DND-41 (cell line): ENCODE measurements around the gene IQGAP3.

Experiments
- ATAC-seq: fragments of 200-7000 bp; cut with Tn5 transposase; 3 replicates; pipeline ENCODE4 v1.9.1; 2021; ENCODE audit warnings: low read depth; ENCODE audit not compliant: insufficient read depth
- DNase-seq: peaks from one replicate; pipeline ENCODE4 v3.0.0-alpha.2; 2020
- H2AFZ ChIP-seq: 2 replicates; pipeline ENCODE4 v1.6.0; 2012; ENCODE audit warnings: low read depth, low read length
- H3K27ac ChIP-seq: 2 replicates; pipeline ENCODE4 v1.5.1; 2012; ENCODE audit warnings: low read length, inconsistent platforms
- H3K27me3 ChIP-seq: fragments of 200-600 bp; sonication (generic); 2 replicates; pipeline ENCODE4 v1.6.0; 2012; ENCODE audit warnings: low read length, mild to moderate bottlenecking, inconsistent platforms; ENCODE audit not compliant: insufficient read depth, poor library complexity
- H3K36me3 ChIP-seq: 2 replicates; pipeline ENCODE4 v1.5.1; 2012; ENCODE audit warnings: low read length, inconsistent platforms; ENCODE audit not compliant: insufficient read depth
- H3K4me1 ChIP-seq: 2 replicates; pipeline ENCODE4 v1.5.1; 2012; ENCODE audit warnings: mild to moderate bottlenecking, low read length; ENCODE audit not compliant: insufficient read depth
- H3K4me2 ChIP-seq: 2 replicates; pipeline ENCODE4 v1.6.0; 2012; ENCODE audit warnings: mild to moderate bottlenecking, moderate library complexity, low read length, inconsistent platforms; ENCODE audit not compliant: insufficient read depth
- H3K4me3 ChIP-seq, 2 experiments: fragments of 200-600 bp in 1 of 2; shearing (Covaris generic) in 1 of 2; 2 replicates each; pipeline ENCODE4 v1.5.1; 2012 to 2016; ENCODE audit warnings: inconsistent platforms in 2 of 2, low read length in 2 of 2, mild to moderate bottlenecking in 2 of 2, low read depth in 1 of 2, moderate library complexity in 1 of 2
- H3K79me2 ChIP-seq: 2 replicates; pipeline ENCODE4 v1.6.0; 2012; ENCODE audit warnings: low read length, inconsistent platforms; ENCODE audit not compliant: insufficient read depth
- H3K9ac ChIP-seq: 2 replicates; pipeline ENCODE4 v1.6.0; 2012; ENCODE audit warnings: low read depth, mild to moderate bottlenecking, inconsistent platforms, low read length, moderate library complexity
- H3K9me3 ChIP-seq: 2 replicates; pipeline ENCODE4 v1.5.1; 2012; ENCODE audit warnings: low read length, moderate library complexity, mild to moderate bottlenecking, inconsistent platforms; ENCODE audit not compliant: insufficient read depth, severe bottlenecking
- H4K20me1 ChIP-seq: 2 replicates; pipeline ENCODE4 v1.6.0; 2012; ENCODE audit warnings: low read length; ENCODE audit not compliant: insufficient read depth
- EZH2 ChIP-seq: IDR thresholded peaks from 3 replicates; pipeline ENCODE4 v1.6.1; 2012; ENCODE audit warnings: borderline replicate concordance, low read depth, mild to moderate bottlenecking, moderate library complexity, low read length, inconsistent platforms; ENCODE audit not compliant: severe bottlenecking
- TF ChIP-seq, protein P1 (sequence below): IDR thresholded peaks from 2 replicates; pipeline ENCODE4 v1.5.1; 2012; ENCODE audit warnings: borderline replicate concordance, low read length, moderate library complexity, mild to moderate bottlenecking; ENCODE audit not compliant: poor library complexity, severe bottlenecking; ENCODE audit errors: extremely low read depth

The IQGAP3 gene

DNA sequence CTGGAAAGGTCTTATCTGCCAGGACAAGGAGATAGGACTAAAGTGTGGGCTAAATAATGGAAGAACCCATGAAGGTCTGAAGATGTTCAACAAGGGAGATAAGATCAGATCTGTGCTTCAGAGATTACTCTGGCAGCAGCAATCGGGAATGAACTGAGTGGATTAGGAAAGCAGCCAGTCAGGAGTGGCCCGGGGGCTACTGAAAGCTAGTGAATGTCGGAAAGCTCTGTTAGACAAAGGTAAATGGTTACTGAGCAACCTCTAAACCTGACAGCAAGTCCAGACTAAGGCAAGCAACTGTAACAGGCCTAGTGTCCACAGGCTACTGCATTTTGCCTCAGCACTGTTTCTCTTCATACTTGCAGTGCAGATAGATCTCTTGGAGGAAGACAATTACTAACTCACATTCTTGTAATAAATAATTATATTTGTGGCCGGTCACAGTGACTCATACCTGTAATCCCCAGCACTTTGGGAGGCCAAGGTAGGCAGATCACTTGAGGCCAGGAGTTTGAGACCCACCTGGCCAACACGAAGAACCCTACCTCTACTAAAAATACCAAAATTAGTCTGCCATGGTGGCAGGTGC, 12.5 kb downstream of the IQGAP3 start:
- no peak overlapping the region for H3K4me2 ChIP-seq
- no peaks in the 10 kb centered on the region for H3K9me3 ChIP-seq
- no peaks in the 10 kb centered on the region for H3K4me1 ChIP-seq
- TF ChIP-seq, protein P1, sequence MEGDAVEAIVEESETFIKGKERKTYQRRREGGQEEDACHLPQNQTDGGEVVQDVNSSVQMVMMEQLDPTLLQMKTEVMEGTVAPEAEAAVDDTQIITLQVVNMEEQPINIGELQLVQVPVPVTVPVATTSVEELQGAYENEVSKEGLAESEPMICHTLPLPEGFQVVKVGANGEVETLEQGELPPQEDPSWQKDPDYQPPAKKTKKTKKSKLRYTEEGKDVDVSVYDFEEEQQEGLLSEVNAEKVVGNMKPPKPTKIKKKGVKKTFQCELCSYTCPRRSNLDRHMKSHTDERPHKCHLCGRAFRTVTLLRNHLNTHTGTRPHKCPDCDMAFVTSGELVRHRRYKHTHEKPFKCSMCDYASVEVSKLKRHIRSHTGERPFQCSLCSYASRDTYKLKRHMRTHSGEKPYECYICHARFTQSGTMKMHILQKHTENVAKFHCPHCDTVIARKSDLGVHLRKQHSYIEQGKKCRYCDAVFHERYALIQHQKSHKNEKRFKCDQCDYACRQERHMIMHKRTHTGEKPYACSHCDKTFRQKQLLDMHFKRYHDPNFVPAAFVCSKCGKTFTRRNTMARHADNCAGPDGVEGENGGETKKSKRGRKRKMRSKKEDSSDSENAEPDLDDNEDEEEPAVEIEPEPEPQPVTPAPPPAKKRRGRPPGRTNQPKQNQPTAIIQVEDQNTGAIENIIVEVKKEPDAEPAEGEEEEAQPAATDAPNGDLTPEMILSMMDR = no peak
- TF ChIP-seq EZH2 = no peak
- peaks cover 71% of the 10 kb centered on the region for H3K36me3 ChIP-seq
- DNase-seq = no peak
- H4K20me1 ChIP-seq = no peaks in the 10 kb centered on the region
- H3K27ac ChIP-seq = no peak overlapping the region
- no peaks in the 10 kb centered on the region for H3K79me2 ChIP-seq
- H2AFZ ChIP-seq = no peak overlapping the region
- no peak for ATAC-seq
- H3K27me3 ChIP-seq = no peaks in the 10 kb centered on the region
- no peak overlapping the region for H3K4me3 ChIP-seq
- no peak overlapping the region for H3K9ac ChIP-seq

DNA sequence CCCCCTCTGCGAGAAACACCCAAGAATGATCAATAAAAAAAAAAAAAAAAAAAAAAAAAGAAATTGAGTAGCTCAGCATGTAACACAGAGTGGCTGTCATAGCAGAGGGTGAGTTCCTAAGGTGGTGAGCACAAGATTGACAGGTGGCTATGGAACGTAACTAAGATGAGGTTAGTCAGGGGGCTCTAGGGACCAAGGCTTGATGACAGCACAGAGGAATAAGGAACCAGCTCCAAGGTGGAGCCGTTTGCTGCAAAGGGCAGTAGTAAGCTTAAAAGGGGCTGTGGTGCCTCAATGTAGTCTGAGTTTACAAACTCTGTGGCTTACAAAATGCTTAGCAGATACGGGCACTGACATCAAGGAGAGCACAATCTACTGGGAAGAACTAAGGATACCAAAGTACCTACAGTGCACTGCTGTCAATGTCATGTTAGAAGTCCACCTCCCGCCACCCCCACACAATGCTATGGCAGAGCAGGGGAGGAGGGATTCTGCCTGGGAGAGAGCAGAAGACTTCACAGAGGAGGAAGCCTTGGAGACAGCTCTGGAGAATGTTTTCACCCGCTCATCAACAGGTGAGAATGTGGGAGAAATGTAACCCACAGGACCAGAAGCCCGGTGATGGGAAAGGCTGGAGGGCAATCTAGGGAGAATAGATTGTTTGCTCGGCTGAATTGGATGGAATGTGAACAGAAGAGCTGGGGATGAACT, 13.1 kb downstream of the IQGAP3 start:
- no peaks in the 10 kb centered on the region for H4K20me1 ChIP-seq
- DNase-seq (no peak), ATAC-seq (no peak)
- H3K27me3 ChIP-seq = no peaks in the 10 kb centered on the region
- H3K9ac ChIP-seq = no peak overlapping the region
- no peaks in the 10 kb centered on the region for H3K79me2 ChIP-seq
- TF ChIP-seq, protein P1 = no peak
- TF ChIP-seq EZH2 = no peak
- no peak overlapping the region for H3K4me3 ChIP-seq
- no peaks in the 10 kb centered on the region for H3K4me1 ChIP-seq
- no peak overlapping the region for H3K4me2 ChIP-seq
- peaks cover 70% of the 10 kb centered on the region for H3K36me3 ChIP-seq
- H3K9me3 ChIP-seq = no peaks in the 10 kb centered on the region
- H2AFZ ChIP-seq = no peak overlapping the region
- no peak overlapping the region for H3K27ac ChIP-seq

DNA sequence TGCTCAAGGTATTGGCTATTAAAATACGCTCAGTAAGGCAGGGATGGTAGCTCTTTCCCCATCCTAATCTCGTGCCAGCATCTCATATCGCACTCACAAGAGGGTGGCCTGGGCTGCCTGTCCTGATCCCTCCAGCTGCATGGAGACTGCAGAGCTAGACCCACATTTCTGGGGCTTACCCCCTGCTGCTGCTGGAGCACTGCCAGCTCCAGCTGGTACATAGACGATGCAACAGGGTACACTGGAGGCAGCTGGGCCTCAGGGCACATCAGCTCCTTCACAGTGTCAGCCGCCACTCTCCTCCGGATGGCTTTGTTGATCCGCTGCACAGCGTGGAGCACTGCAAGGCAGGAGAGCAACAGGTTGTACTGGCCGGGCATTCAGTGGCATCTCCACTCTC, 16.0 kb downstream of the IQGAP3 start:
- no peak for DNase-seq
- ATAC-seq = no peak
- Histone ChIP-seq H3K4me1 (no peaks in the 10 kb centered on the region), H2AFZ (no peak overlapping the region), H3K4me2 (no peak overlapping the region), H3K27me3 (no peaks in the 10 kb centered on the region), H3K27ac (no peak overlapping the region), H3K36me3 (peaks cover 58% of the 10 kb centered on the region), H3K9me3 (no peaks in the 10 kb centered on the region), H3K9ac (no peak overlapping the region), H4K20me1 (no peaks in the 10 kb centered on the region), H3K79me2 (no peaks in the 10 kb centered on the region), H3K4me3 (no peak overlapping the region)
- TF ChIP-seq, protein P1 = no peak
- no peak for TF ChIP-seq EZH2
